HG02588 (cell line): ENCODE measurements around the gene POLR2H.

Source experiments
- ATAC-seq: cut with Tn5 transposase; IDR thresholded peaks from one replicate; pipeline ENCODE4 v1.9.1; 2021; ENCODE audit warnings: mild to moderate bottlenecking, moderate library complexity; ENCODE audit not compliant: unreplicated experiment

POLR2H gene

GRCh38 chr3:184361532-184361931, at the start of gene POLR2H, which contains the start of gene CLCN2:
POLR2H (plus strand) TSS chr3:184361710; CDS start chr3:184363493, 1,783 bp downstream.
CLCN2 (minus strand) TSS chr3:184361605; CDS start chr3:184361479, 126 bp downstream.
- ATAC-seq = peak; percentile 46

GRCh38 chr3:184314363-184314699, 47.2 kb upstream of the POLR2H start, which contains the start of gene EIF4G1:
EIF4G1 (plus strand) TSS chr3:184314606; CDS start chr3:184315797, 1,191 bp downstream.
- peak; percentile 82 for ATAC-seq

GRCh38 chr3:184314700-184315542, 46.6 kb upstream of the POLR2H start:
- ATAC-seq = peak; percentile 44

- ATAC-seq = no peak
Measured at GRCh38 chr3:184315543-184315867, 46.0 kb upstream of the POLR2H start.

- ATAC-seq = no peak
Measured at GRCh38 chr3:184315871-184316661, 45.4 kb upstream of the POLR2H start.

GRCh38 chr3:184316792-184317191, 44.7 kb upstream of the POLR2H start:
- ATAC-seq = no peak

GRCh38 chr3:184317201-184317600, 44.3 kb upstream of the POLR2H start:
- no peak for ATAC-seq

GRCh38 chr3:184320104-184320445, 41.4 kb upstream of the POLR2H start:
- ATAC-seq = no peak

- no peak for ATAC-seq
Measured at GRCh38 chr3:184321666-184322065, 39.8 kb upstream of the POLR2H start.

GRCh38 chr3:184322731-184323487, 38.6 kb upstream of the POLR2H start:
- no peak for ATAC-seq

- no peak for ATAC-seq
Measured at GRCh38 chr3:184323696-184324095, 37.8 kb upstream of the POLR2H start.

- no peak for ATAC-seq
Measured at GRCh38 chr3:184325269-184325668, 36.2 kb upstream of the POLR2H start.

GRCh38 chr3:184325715-184326369, 35.7 kb upstream of the POLR2H start:
- ATAC-seq = no peak

- no peak for ATAC-seq
Measured at GRCh38 chr3:184327171-184327570, 34.3 kb upstream of the POLR2H start.

- ATAC-seq = no peak
Measured at GRCh38 chr3:184328516-184328915, 33.0 kb upstream of the POLR2H start.

GRCh38 chr3:184332370-184333090, 29.0 kb upstream of the POLR2H start:
- ATAC-seq = no peak

- ATAC-seq = no peak
Measured at GRCh38 chr3:184333190-184333589, 28.3 kb upstream of the POLR2H start.

GRCh38 chr3:184333700-184334099, 27.8 kb upstream of the POLR2H start:
- no peak for ATAC-seq

- ATAC-seq = no peak
Measured at GRCh38 chr3:184334470-184335158, 26.9 kb upstream of the POLR2H start.

- ATAC-seq = no peak
Measured at GRCh38 chr3:184335291-184335660, 26.2 kb upstream of the POLR2H start.
